ENCODE results near the gene PLEKHA3. TPM values are rescaled to one million over a fixed set of nuclear protein-coding genes. Genes with fewer than 3 reads are reported as not detected.

Gene PLEKHA3
- total RNA-seq, 1 experiment from 2014 or later = 50.3 TPM

GRCh38 chr2:178476477-178476876 lies 3.8 kb upstream of the PLEKHA3 start:
- Histone ChIP-seq H4K20me1 (ENCODE audit: insufficient read depth) (peaks cover 3% of the 10 kb centered on the region), H3K9me2 (ENCODE audit: insufficient read depth) (no peaks in the 10 kb centered on the region), H3K4me1 (replicated peaks; ENCODE audit: insufficient read depth) (peaks cover 23% of the 10 kb centered on the region), H3K27ac (no peak overlapping the region), H3K4me3 (no peak overlapping the region), H3F3A (ENCODE audit: insufficient read depth, low read depth) (peaks cover 15% of the 10 kb centered on the region), H3K36me3 (ENCODE audit: low read depth) (no peaks in the 10 kb centered on the region), H3K4me2 (no peak overlapping the region), H3K9me3 (ENCODE audit: insufficient read depth, low read depth) (no peaks in the 10 kb centered on the region), H3K79me2 (ENCODE audit: low read depth) (peaks cover 10% of the 10 kb centered on the region), H3K27me3 (ENCODE audit: insufficient read depth, low read depth) (no peaks in the 10 kb centered on the region), H2AFZ (no peak overlapping the region)
- intact Hi-C loops (cut with micrococcal nuclease; ENCODE audit: unreplicated experiment) = loop anchor here (5.0 kb wide), 1 partner anchor 286 kb away; no protein-coding TSS in a partner anchor
- DNase-seq = no peak
- CTCF ChIA-PET = no interaction called here
- BruUV-seq (replicated peaks) = no TSS peak
- TF ChIP-seq EZH2 (IDR thresholded peaks at IDR 0.05; ENCODE audit: low read depth) = no peak
- TF ChIP-seq CTCF (conservative IDR thresholded peaks at IDR 0.05) = no peak
- POLR2A ChIA-PET (ENCODE audit: unreplicated experiment) = no interaction called here

GRCh38 chr2:178477443-178478129 lies 2.7 kb upstream of the PLEKHA3 start:
- H3K9me2 ChIP-seq (ENCODE audit: insufficient read depth) = no peaks in the 10 kb centered on the region
- peak overlapping the region; percentile 77 for H3K4me3 ChIP-seq
- TF ChIP-seq EZH2 (IDR thresholded peaks at IDR 0.05; ENCODE audit: low read depth) = no peak
- no peak overlapping the region; the same call in 1 of the 2 replicates for H3K27ac ChIP-seq
- peaks cover 14% of the 10 kb centered on the region for H4K20me1 ChIP-seq (ENCODE audit: insufficient read depth)
- no peaks in the 10 kb centered on the region for H3K9me3 ChIP-seq (ENCODE audit: insufficient read depth, low read depth)
- H3K4me1 ChIP-seq (replicated peaks; ENCODE audit: insufficient read depth) = peaks cover 34% of the 10 kb centered on the region
- intact Hi-C loops (cut with micrococcal nuclease; ENCODE audit: unreplicated experiment) = loop anchor here (1.0 to 5.0 kb wide), 3 partner anchors 26 to 437 kb away; partner anchors contain the start of genes PJVK and PRKRA
- no peak for DNase-seq
- no peaks in the 10 kb centered on the region for H3K36me3 ChIP-seq (ENCODE audit: low read depth)
- no TSS peak for BruUV-seq (replicated peaks)
- H3K4me2 ChIP-seq = peak overlapping the region; percentile 96
- H3K27me3 ChIP-seq (ENCODE audit: insufficient read depth, low read depth) = no peaks in the 10 kb centered on the region
- peak overlapping the region; percentile 100 for H2AFZ ChIP-seq
- CTCF ChIA-PET = no interaction called here
- POLR2A ChIA-PET (ENCODE audit: unreplicated experiment) = no interaction called here
- peaks cover 15% of the 10 kb centered on the region for H3F3A ChIP-seq (ENCODE audit: insufficient read depth, low read depth)
- H3K79me2 ChIP-seq (ENCODE audit: low read depth) = peaks cover 21% of the 10 kb centered on the region

- H3K9me3 ChIP-seq (ENCODE audit: insufficient read depth, low read depth) = no peaks in the 10 kb centered on the region
- peak overlapping the region; percentile 96 for H3K4me2 ChIP-seq
- peak overlapping the region; percentile 56 for H3K27ac ChIP-seq
- peak overlapping the region; percentile 100 for H2AFZ ChIP-seq
- H4K20me1 ChIP-seq (ENCODE audit: insufficient read depth) = peaks cover 19% of the 10 kb centered on the region
- H3K36me3 ChIP-seq (ENCODE audit: low read depth) = no peaks in the 10 kb centered on the region
- peak overlapping the region; percentile 77 for H3K4me3 ChIP-seq
- ChIA-PET CTCF (no interaction called here), POLR2A (ENCODE audit: unreplicated experiment) (no interaction called here)
- H3F3A ChIP-seq (ENCODE audit: insufficient read depth, low read depth) = peaks cover 15% of the 10 kb centered on the region
- H3K9me2 ChIP-seq (ENCODE audit: insufficient read depth) = no peaks in the 10 kb centered on the region
- peaks cover 26% of the 10 kb centered on the region for H3K79me2 ChIP-seq (ENCODE audit: low read depth)
- peaks cover 39% of the 10 kb centered on the region for H3K4me1 ChIP-seq (replicated peaks; ENCODE audit: insufficient read depth)
- TSS peak; percentile 58 for BruUV-seq (replicated peaks)
- DNase-seq = no peak
- intact Hi-C loops (cut with micrococcal nuclease; ENCODE audit: unreplicated experiment) = loop anchor here (1.0 to 5.0 kb wide), 3 partner anchors 27 to 437 kb away; partner anchors contain the start of genes PJVK and PRKRA
- no peak for TF ChIP-seq CTCF (conservative IDR thresholded peaks at IDR 0.05)
- TF ChIP-seq EZH2 (IDR thresholded peaks at IDR 0.05; ENCODE audit: low read depth) = no peak
- H3K27me3 ChIP-seq (ENCODE audit: insufficient read depth, low read depth) = no peaks in the 10 kb centered on the region
Observed at GRCh38 chr2:178478130-178478438, 2.2 kb upstream of the PLEKHA3 start.
